ENCODE measurements around the gene TMED6. TPM values are rescaled to one million over a fixed set of nuclear protein-coding genes. Genes with fewer than 3 reads are reported as not detected.

Gene TMED6
- total and polyA plus RNA-seq, 4 donors, result 0.84 to 1.1 TPM; not detected in 2

Other genes starting within 250 kb of the TMED6 start
- gene HAS3, start 246.1 kb downstream of the TMED6 start, total RNA-seq, result 1 to 10 TPM in 1 of 2 donors, under 1 TPM in 1; 0.68 to 1.3 TPM
- under 1 TPM; 0.54 to 0.88 TPM for gene HAS3, start 246.1 kb downstream of the TMED6 start, polyA plus RNA-seq
- 10 to 100 TPM; 73.2 to 77.3 TPM for gene CHTF8, start 219.2 kb downstream of the TMED6 start, total RNA-seq
- gene CHTF8, start 219.2 kb downstream of the TMED6 start, polyA plus RNA-seq, result 10 to 100 TPM; 53.3 to 53.8 TPM
- 10 to 100 TPM; 34.9 to 37.6 TPM for gene UTP4, start 219.1 kb downstream of the TMED6 start, total RNA-seq
- 10 to 100 TPM; 15.7 to 18.3 TPM for gene UTP4, start 219.1 kb downstream of the TMED6 start, polyA plus RNA-seq
- gene SNTB2, start 164.6 kb downstream of the TMED6 start, total RNA-seq, result 10 to 100 TPM; 49.6 to 67.1 TPM
- gene SNTB2, start 164.6 kb downstream of the TMED6 start, polyA plus RNA-seq, result 1 to 10 TPM; 6.1 to 8.0 TPM
- 10 to 100 TPM; 28.6 to 30.0 TPM for gene VPS4A, start 40.4 kb downstream of the TMED6 start, total RNA-seq
- gene VPS4A, start 40.4 kb downstream of the TMED6 start, polyA plus RNA-seq, result 10 to 100 TPM; 25.4 to 44.6 TPM
- 1 to 10 TPM; 5.7 to 6.0 TPM for gene PDF, start 21.2 kb downstream of the TMED6 start, total RNA-seq
- 1 to 10 TPM; 3.6 to 4.0 TPM for gene PDF, start 21.2 kb downstream of the TMED6 start, polyA plus RNA-seq
- gene COG8, start 12.2 kb downstream of the TMED6 start, total RNA-seq, result 10 to 100 TPM; 21.5 to 29.4 TPM
- gene COG8, start 12.2 kb downstream of the TMED6 start, polyA plus RNA-seq, result 10 to 100 TPM in 1 of 2 donors, 1 to 10 TPM in 1; 5.3 to 16.5 TPM
- gene NIP7, start 12.0 kb downstream of the TMED6 start, total RNA-seq, result 10 to 100 TPM; 11.5 to 21.3 TPM
- 10 to 100 TPM in 1 of 2 donors, 1 to 10 TPM in 1; 7.1 to 14.5 TPM for gene NIP7, start 12.0 kb downstream of the TMED6 start, polyA plus RNA-seq
- gene TERF2, start 34.2 kb upstream of the TMED6 start, total RNA-seq, result 10 to 100 TPM; 26.3 to 40.4 TPM
- gene TERF2, start 34.2 kb upstream of the TMED6 start, polyA plus RNA-seq, result 10 to 100 TPM in 1 of 2 donors, 1 to 10 TPM in 1; 7.1 to 13.5 TPM
- gene CYB5B, start 72.8 kb upstream of the TMED6 start, total RNA-seq, result 10 to 100 TPM; 45.8 to 55.0 TPM
- 10 to 100 TPM; 41.5 to 75.0 TPM for gene CYB5B, start 72.8 kb upstream of the TMED6 start, polyA plus RNA-seq
- 10 to 100 TPM; 67.8 to 94.6 TPM for gene NFAT5, start 214.2 kb upstream of the TMED6 start, total RNA-seq
- 1 to 10 TPM; 2.1 to 5.1 TPM for gene NFAT5, start 214.2 kb upstream of the TMED6 start, polyA plus RNA-seq

All from aorta (tissue), 4 donors.